Activated CD4-positive, alpha-beta T cell treated with anti-CD3 and anti-CD28 coated beads for 4 hours (primary cell): ENCODE data around the gene SOAT2.

Source experiments
- DNase-seq, 2 donors: peaks; one replicate each; pipeline ENCODE4 v3.0.0-alpha.2; 2020

Gene SOAT2

GRCh38 chr12:53065975-53066931, 37.0 kb upstream of the SOAT2 start:
- peak; percentile 59 to 70 for DNase-seq

- DNase-seq: no peak
These were observed 36.0 kb upstream of the SOAT2 start for GRCh38 chr12:53067074-53067992.

- no peak for DNase-seq
These were observed 35.1 kb upstream of the SOAT2 start for GRCh38 chr12:53067993-53068770.

- DNase-seq: no peak
These were observed 34.3 kb upstream of the SOAT2 start for GRCh38 chr12:53068811-53069585.

GRCh38 chr12:53069621-53070410, 33.5 kb upstream of the SOAT2 start:
- no peak for DNase-seq

GRCh38 chr12:53070877-53071492, 32.3 kb upstream of the SOAT2 start:
- DNase-seq: no peak

DNA sequence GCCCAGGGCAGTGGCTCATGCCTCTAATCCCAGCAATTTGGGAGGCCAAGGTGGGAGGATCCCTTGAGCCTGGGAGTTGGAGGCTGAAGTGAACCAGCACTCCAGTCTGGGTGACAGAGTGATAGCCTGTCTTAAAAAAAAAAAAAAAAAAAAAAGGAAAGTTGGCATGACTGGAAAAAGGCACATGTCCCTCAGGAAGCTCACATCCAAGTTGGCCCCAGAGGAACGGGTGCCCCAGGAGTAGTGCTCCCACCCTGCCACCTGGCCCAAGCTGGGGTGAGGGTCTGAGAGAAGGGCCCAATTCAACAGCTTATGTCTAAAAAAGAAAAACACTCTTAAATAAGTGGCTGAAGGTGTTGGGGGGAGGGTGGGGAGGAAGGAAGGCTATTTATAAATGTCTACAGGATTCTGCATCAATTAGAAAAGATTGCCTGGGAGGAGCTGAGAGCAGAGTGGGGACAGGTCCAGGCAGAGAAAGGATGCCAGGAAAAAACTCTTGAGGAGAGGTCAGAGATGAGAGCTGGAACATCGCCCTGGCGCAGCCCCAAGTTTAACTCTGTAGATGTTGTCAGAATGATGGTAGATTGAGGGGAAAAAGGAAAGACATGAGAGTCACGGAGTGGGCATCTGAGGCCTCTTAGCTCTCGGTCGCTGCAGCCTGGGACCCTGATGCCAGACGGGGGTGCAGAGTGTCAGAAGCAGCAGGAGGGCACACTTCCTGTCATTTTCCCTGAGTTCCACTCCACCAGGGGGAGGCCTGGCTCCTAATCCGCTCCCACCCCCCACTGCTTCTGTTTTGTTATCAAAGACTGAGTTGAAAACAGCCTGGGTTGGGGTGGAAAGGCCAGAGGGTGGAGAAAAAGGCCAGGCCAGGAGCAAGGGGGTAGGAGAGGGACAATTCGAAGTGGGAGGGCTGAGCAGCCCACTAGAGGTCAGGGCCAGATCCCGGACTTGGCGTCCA, 31.4 kb upstream of the SOAT2 start:
- no peak for DNase-seq

GRCh38 chr12:53073881-53074280, 29.4 kb upstream of the SOAT2 start:
- DNase-seq: no peak

DNA sequence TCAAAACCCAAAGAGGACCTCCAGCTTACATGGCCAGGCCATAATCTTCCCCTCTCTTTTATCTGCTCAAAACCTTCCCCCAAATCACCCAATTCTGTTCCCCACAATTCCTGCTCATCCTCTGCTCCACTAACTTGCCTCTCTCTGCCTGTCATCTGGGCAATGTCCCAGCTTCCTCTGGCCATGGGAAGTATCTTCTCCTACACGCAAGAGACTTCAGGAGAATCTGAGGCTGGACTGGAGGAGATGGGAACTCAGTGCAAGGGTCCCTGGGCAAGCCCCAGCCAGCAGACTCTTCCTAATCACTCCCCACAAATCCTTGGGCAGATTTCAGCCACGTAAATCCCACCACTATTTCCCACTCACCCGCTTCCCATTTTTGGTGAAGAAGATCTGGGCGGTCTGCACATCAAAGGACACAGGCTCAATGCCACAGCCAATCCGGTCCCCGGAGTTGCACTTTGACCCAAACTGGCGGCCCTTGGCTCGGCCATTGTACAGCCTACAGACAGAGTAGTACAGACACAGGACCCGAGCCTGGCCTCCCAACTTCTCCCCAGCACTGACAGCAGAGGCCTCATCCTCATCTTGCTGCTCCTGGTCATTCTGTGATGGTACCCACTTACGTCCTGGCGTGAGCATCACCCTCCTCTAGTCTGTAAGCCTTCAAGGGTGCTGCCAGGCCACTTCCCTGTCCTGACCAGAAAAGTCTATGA, 28.8 kb upstream of the SOAT2 start:
- DNase-seq: no peak

- no peak for DNase-seq
These were observed 28.3 kb upstream of the SOAT2 start for GRCh38 chr12:53074999-53075370.

- DNase-seq: no peak
These were observed 26.8 kb upstream of the SOAT2 start for GRCh38 chr12:53076461-53076860.

GRCh38 chr12:53077030-53077429, 26.3 kb upstream of the SOAT2 start:
- DNase-seq: no peak

GRCh38 chr12:53078425-53079225, 24.7 kb upstream of the SOAT2 start:
- peak; percentile 42 to 46 for DNase-seq

- DNase-seq: peak; percentile 94 to 96
These were observed 23.8 kb upstream of the SOAT2 start, which contains the start of gene SPRYD3 for GRCh38 chr12:53079226-53080117. Gene SPRYD3 (minus strand): TSS chr12:53079390. CDS start chr12:53079333, 57 bp downstream.

DNA sequence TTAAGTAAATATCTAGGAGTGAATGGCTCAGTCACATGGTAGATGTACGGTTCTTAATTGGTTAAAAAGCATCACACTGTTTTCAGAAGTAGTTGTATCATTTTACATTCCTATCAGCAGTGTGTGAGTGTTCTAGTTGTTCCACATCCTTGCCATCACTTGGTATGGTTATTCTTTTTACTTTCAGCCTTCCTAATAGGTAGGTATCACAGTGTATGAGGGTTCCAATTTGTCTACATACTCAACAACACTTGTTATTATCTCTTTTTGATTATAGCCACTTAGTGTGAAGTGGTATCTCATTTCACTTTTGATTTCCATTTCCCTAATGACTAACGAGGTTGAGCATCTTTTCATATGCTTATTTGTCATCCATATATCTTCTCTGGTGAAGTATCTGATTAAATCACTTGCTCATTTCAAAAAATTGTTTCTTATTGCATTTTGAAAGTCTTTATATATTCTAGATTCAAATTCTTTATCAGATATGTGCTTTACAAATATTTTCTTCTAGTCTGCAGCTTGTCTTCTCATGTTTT, 20.6 kb upstream of the SOAT2 start:
- no peak for DNase-seq

GRCh38 chr12:53086361-53086760, 16.9 kb upstream of the SOAT2 start:
- DNase-seq: no peak
